Measurements from ENCODE around the gene CSNK1A1.

DNA sequence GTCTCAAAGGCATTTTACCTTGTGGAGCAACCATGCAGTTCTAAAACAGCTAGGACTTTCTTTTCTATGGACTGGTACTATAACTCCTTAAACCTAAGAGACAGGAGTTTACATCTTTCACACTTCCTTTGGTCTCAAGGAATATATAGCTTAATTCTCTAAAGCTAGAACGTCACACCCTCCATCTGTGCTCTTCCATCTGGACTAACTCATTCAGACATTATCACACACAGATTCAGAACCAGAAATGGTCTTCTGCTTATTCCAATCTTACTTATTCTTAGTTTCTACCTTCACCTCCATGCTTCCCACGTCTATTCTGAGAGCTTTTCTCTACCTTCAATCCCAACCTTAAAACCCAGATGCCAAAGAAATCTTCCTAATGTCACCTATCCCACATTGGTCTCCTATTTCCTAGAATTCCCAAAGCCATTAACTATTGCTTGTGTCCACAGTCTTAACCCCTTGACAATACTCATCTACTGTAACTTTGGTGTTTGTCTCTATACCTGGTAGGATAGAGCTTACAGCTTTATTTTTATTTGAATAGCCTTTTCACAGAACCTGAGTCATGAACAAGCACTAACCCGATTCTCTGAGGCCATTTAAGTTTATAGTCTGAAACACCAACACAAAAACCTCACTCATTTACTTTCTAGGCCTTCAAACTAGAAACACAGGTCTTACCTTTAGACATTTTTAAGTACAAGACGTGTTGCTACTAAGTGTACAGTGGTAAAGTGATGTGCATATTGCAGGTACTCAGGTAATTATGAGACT, 22.8 kb downstream of the CSNK1A1 start:
- TF ChIP-seq, protein P1, sequence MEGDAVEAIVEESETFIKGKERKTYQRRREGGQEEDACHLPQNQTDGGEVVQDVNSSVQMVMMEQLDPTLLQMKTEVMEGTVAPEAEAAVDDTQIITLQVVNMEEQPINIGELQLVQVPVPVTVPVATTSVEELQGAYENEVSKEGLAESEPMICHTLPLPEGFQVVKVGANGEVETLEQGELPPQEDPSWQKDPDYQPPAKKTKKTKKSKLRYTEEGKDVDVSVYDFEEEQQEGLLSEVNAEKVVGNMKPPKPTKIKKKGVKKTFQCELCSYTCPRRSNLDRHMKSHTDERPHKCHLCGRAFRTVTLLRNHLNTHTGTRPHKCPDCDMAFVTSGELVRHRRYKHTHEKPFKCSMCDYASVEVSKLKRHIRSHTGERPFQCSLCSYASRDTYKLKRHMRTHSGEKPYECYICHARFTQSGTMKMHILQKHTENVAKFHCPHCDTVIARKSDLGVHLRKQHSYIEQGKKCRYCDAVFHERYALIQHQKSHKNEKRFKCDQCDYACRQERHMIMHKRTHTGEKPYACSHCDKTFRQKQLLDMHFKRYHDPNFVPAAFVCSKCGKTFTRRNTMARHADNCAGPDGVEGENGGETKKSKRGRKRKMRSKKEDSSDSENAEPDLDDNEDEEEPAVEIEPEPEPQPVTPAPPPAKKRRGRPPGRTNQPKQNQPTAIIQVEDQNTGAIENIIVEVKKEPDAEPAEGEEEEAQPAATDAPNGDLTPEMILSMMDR (IDR thresholded peaks at IDR 0.05): no peak
- no peak for TF ChIP-seq EZH2phosphoT487 (IDR thresholded peaks at IDR 0.05)
